D721Med (cell line): ENCODE measurements around the gene SNX24.

Source experiments
- DNase-seq: peaks from one replicate; pipeline ENCODE4 v3.0.0; 2011; ENCODE audit warnings: low spot score; ENCODE audit not compliant: insufficient read length
- FAIRE-seq: peaks from 2 replicates; lab custom pipeline; 2011; peaks lifted over from hg19 to GRCh38; lab: Jason Lieb, UNC
- CTCF ChIP-seq: IDR thresholded peaks from 2 replicates; pipeline ENCODE4 v1.5.1; 2012; ENCODE audit warnings: mild to moderate bottlenecking, control low read depth; ENCODE audit not compliant: insufficient read depth; ENCODE audit errors: missing control alignments

Gene SNX24

DNA sequence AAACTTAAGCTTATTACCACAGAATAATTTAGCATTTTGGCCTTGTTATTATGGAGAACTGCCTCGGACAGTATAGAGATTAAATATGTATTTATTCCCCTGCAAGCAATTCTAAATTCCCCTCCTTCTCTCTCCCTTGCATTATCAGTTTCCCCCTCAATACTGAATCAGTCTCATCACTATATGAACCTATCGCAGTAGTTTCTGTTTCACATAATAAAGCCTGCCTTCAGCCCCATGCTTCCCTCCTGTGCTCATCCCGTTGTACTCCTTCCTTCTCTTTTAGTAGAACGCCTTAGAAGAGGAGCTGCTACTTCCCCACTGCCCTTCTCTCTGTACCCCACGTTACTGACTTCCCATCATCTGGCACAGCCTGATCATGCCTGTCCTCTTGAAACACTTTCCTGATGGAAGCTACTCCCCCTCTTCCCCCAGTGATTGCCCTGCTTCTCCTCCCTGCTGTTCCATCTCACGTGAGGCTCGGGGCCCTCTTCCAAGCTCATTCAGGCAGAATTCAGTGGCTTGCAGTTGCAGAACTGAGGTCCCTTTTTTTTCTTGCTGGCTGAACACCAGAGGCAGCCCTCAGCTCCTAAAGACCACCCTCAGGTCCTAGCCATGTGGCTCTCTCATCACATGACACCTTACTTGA lies 97.8 kb downstream of the SNX24 start:
- TF ChIP-seq CTCF: no peak
- FAIRE-seq (no peak), DNase-seq (no peak)

DNA sequence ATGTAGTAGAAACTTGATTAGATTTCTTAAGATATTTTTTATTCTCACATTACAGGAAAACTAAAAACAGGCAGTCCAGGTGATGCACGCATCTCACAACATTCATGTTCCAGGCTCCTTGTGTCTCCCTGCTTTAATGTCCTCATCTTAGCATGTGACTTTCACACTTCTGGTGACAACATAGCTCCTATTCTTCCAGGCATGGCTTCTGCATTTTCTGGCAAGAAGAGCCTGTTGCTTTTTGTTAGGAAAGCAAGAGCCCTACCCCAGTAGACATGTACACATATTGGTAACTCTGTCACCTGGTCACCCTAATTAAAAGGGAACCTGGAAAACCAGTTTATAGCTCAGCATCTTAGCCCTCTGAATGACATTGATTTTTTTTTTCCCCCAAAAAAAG lies 98.6 kb downstream of the SNX24 start:
- TF ChIP-seq CTCF: no peak
- no peak for FAIRE-seq
- DNase-seq: no peak

GRCh38 chr5:122947372-122947771 lies 102.0 kb downstream of the SNX24 start:
- DNase-seq: no peak
- no peak for FAIRE-seq
- TF ChIP-seq CTCF: no peak

- TF ChIP-seq CTCF: no peak
- no peak for FAIRE-seq
- no peak for DNase-seq
Observed at GRCh38 chr5:122947772-122948171, 102.4 kb downstream of the SNX24 start.

DNA sequence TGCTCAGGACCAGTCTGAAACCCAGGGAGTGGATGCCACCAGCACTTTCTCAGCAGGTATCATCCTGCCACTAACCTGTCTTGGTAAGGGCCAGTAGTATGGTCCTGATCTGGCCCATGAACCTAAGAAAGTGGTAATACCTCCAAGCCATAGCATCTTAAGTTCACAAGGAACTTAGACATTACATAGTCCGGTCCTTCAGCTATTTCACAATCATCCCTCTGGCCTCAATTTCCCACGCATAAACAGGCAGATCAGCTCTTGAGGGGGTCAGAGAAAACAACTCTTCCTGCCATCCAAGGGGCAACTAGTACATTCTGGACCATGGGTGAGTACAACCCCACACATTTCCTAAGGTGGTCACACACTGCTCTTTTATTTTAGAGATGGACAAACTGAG lies 102.9 kb downstream of the SNX24 start:
- DNase-seq (no peak), FAIRE-seq (no peak)
- no peak for TF ChIP-seq CTCF

- no peak for TF ChIP-seq CTCF
- no peak for FAIRE-seq
- no peak for DNase-seq
Observed at GRCh38 chr5:122951658-122952057, 106.2 kb downstream of the SNX24 start.

- DNase-seq (no peak), FAIRE-seq (no peak)
- no peak for TF ChIP-seq CTCF
Observed at GRCh38 chr5:122954719-122955118, 109.3 kb downstream of the SNX24 start.
